CD4-positive, alpha-beta T cell treated with Interleukin-4 for 4 hours (primary cell): ENCODE data around the gene FNDC5.
"Not testable (repeated sequence)": the region's sequence is repeated elsewhere in the genome, so short reads cannot be mapped to it uniquely, and the experiment has no call there.

ENCODE experiments used
- DNase-seq: peaks from one replicate; pipeline ENCODE4 v3.0.0-alpha.2; 2020

The FNDC5 gene

DNA sequence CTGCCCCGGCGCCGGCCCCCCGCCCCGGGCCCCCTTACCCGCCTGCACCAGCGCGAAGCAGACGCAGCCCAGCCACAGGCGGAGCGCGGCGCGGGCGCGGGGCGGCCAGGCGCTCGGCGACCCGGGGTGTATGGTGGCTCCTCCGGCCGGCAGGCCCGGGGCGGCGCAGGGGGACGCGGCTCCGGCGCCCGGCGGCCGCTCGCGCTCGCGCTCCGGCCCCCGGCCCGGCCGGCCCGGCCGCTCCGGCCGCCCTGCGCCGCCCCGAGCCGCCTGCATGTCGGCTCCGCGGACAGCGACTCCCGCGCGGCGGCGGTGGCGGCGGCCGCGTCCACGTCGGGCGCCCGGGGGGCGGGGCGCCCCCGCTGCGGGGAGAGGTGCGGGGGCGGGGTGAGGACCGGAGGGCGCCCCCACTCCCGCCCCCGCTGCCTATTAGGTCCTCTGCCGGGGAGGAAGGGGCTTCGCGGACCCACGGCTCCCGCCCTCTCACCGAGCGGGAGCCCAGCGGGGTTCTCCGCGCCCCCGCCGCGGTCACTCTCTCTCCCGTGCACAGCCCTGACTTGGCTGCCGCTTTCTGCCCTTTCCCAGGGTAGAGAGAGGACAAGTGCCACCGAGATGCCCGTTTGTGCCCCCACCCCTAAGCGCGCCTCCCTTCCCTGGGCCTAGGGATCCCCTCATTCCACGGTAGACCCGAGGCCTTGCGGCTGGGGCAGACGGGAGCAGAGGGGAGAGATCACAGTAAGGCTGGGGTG lies at the start of gene FNDC5:
FNDC5 (minus strand) TSS at position 298 of the 749 bp plus-strand sequence.
- DNase-seq = no peak

- DNase-seq = no peak
These were observed 49.4 kb upstream of the FNDC5 start for GRCh38 chr1:32919811-32920733.

GRCh38 chr1:32918179-32918578 lies 47.5 kb upstream of the FNDC5 start:
- DNase-seq = no peak

DNA sequence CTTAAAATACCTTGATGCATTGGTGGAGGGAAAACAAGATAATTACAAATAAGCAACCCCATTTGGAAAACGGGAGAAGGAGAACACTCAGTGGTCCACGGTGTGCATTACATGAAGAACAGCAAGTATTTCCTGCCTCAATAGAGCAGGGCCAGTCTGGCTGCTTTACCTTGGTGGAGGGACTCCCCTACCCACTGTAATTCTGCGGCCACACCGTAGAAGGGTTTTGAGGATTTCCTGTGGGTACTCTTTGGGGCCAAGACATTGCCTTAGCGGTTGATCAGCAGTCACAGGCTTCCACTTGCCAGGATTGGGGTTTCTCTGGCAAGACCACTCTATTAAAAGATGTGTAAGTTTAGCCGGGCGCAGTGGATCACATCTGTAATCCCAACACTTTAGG lies 46.8 kb upstream of the FNDC5 start:
- no peak for DNase-seq

DNA sequence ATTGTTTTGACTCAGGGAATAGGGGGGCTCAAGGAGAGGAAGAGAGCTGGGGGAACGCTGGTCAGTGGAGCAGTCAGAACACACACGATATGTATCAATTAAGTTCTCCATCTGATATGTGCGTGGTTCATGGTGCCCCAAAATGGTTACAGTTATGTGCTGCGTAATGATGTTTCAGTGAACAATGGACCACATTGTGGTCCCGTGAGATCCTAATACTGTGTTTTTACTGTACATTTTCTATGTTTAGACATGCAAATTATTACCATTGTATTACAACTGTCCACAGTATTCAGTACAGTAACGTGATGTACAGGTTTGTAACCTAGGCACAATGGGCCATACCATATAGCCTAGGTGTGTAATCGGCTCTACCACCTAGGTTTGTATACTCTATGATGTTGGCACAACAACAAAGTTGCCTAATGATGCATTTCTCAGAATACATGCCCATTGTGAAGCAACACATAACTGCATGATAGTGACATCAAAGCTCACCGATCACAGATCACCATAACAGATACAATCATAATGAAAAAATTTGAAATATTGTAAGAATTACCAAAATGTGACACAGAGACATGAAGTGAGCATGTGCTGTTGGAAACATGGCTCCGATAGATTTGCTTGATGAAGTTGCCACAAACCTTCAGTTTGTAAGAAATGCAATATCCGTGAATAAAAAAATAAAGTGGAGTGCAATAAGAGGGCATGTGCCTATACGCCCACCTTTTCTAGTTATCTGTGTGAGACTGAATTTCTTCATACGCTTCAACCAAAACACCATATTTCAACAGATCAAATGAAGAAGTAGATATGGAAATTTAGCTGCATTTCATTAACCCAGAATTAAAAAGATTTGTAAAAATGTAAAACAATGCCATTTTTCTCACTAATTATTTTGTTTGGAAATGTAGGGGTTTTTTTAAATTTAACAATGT lies 45.3 kb upstream of the FNDC5 start:
- DNase-seq = no peak

DNA sequence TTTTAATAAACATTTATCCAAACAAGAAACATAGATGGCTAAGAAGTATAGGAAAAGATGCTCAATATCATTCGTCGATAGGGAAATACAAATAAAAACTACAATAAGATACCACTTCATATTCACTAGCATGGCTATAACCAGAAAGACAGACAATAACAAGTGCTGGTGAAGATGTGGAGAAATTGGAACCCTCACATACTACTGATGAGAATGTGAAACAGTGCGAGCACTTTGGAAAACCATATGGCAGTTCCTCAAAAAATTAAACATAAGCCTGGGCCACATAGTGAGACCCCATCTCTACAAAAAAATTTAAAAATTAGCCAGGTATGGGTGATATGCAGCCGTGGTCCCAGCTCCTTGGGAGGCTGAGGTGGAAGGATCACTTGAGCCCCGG lies 39.6 kb upstream of the FNDC5 start:
- no peak for DNase-seq

- no peak for DNase-seq
These were observed 36.7 kb upstream of the FNDC5 start for GRCh38 chr1:32907435-32907834.

GRCh38 chr1:32906654-32907053 lies 35.9 kb upstream of the FNDC5 start:
- no peak for DNase-seq

DNA sequence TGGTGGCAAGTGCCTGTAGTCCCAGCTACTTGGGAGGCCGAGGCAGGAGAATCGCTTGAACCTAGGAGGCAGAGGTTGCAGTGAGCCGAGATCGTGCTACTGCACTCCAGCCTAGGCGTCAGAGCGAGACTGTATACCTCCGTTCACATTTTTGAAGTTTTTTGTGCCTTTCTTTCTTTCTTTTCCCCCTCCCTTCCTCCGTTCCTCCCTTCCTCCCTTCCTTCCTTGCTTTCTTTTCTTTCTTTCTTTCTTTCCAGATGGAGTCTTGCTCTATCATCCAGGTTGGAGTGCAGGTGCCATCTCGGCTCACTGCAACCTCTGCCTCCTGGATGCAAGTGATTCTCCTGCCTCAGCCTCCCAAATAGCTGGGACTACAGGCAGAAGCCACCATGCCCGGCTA lies 34.9 kb upstream of the FNDC5 start:
- not testable (repeated sequence) for DNase-seq

GRCh38 chr1:32904797-32905196 lies 34.1 kb upstream of the FNDC5 start:
- DNase-seq = no peak

DNA sequence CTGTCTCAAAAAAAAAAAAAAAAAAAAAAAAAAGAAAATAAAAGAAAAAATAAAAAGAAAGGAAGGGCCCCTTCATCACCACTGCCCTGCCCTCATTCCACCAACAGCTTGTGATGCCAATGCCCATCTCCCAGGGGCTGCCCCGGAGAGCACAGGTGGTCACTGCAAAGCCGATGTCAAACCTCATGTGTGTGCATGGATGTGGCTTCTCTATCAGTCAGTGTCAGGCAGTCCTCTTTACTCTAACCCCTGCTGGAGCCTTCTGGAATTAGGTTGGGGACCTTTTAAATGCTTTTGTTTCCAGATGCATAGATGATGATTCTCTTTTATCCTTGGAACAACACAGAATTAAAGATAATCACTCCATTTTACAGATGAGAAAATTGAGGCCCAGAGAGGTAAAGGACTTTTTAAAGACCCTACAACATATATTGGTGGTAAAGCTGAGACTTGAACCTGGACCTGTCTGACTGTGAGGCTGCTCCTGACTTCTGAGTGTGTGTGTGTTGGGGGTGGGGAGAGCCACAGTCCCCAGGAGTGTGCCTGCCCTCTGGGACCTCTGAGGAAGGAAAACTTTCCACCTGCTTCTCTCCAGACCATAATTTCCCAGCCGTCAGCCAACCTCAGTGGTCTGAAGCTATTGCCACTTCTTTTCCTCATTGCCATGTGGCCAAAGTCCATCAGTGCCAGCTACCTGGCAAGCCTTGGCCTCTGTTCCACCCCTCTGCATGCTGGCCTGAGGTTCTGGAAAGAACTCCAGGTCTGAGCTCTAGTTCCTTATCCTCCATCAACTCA lies 33.5 kb upstream of the FNDC5 start:
- no peak for DNase-seq

- no peak for DNase-seq
These were observed 31.8 kb upstream of the FNDC5 start for GRCh38 chr1:32902535-32902920.

- DNase-seq = no peak
These were observed 31.3 kb upstream of the FNDC5 start for GRCh38 chr1:32901823-32902534.

DNA sequence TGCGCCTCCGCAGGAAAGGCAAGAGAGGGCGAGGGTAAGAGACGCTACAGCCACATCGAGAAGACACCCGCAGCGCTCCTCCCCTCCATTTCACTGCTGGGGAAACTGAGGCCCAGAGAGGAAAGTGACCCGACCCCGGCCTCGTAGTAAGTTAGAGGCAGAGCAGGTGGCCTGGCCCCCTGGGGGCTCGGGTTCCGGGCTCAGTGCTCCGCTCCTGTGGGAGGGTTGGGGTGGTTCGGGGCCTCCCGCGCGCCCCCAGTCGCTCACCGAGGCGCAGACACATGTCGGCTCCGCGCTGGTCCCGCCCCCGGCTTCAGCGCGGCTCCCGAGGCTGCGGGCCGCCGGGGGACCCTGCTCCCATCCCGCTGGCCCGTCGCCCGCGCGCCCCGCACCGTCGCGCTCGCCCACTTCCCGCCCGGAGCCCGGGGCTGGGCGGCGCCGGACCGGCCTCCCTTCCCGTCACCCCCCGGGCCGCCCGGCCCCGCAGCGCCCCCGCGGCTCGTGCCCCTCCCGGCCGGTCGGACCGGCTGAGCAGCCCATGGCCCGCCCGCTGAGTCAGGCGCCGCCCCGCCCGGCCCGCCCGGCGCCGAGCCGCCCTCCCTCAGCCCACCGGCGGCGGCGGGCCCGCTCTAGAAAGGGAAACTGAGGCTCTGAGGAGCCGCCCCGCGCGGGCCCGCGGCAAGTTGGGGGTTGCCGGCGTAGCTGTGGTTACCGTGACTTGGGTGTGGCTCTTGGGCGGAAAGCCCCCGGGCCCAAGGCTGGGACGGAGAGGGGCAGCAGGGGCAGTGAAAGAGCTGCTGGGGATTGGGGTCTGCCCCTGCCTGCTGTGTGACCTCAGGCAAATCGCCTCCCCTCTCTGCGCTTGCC lies 30.5 kb upstream of the FNDC5 start, which contains the start of gene TMEM54:
TMEM54 (minus strand) TSS at position 434 of the 867 bp plus-strand sequence; CDS start at position 283, 151 bp downstream.
- DNase-seq = no peak

GRCh38 chr1:32900371-32900955 lies 29.8 kb upstream of the FNDC5 start:
- DNase-seq = no peak

GRCh38 chr1:32899586-32900296 lies 29.0 kb upstream of the FNDC5 start:
- no peak for DNase-seq

DNA sequence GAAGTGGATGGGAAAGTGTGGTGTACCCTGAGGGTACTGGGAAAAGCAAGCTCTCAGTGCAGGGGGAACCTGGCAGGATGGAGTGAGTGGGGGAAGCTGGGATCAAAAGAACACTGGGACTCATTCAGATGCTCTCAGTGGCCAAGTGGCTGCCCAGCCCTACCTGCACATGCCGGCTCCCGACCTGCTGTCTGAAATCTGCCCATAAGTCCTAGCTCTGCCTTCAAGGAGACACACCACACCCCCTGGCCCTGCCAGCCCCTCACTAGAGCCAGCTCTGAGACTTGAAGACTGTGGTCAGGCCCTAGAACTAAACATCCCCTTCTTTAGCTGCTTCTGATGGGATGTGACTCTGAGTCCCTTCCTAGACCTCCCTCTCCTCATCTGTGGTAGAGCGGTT lies 28.2 kb upstream of the FNDC5 start:
- DNase-seq = no peak

- DNase-seq = no peak
These were observed 27.3 kb upstream of the FNDC5 start for GRCh38 chr1:32898056-32898455.
